Smooth muscle cell (in vitro differentiated cells): ENCODE measurements around the gene MR1. TPM values are rescaled to one million over a fixed set of nuclear protein-coding genes. Genes with fewer than 3 reads are reported as not detected.
"Not testable (repeated sequence)": the region's sequence is repeated elsewhere in the genome, so short reads cannot be mapped to it uniquely, and the experiment has no call there.

Source experiments
- DNase-seq: peaks from one replicate; lab custom pipeline; 2025; ENCODE audit not compliant: unreplicated experiment; lab: John Stamatoyannopoulos, UW
- H2AFZ ChIP-seq: fragments of 200-600 bp; sonication (generic); 2 replicates; pipeline ENCODE4 v1.6.0; 2016; ENCODE audit warnings: antibody characterized with exemption, low read depth, mild to moderate bottlenecking
- H3F3A ChIP-seq: fragments of 200-600 bp; sonication (generic); 2 replicates; pipeline ENCODE4 v1.6.0; 2017; ENCODE audit warnings: antibody characterized with exemption, low read depth
- H3K27ac ChIP-seq: fragments of 200-600 bp; sonication (generic); 2 replicates; pipeline ENCODE4 v1.5.1; 2016; ENCODE audit warnings: low read depth, mild to moderate bottlenecking
- H3K27me3 ChIP-seq: fragments of 200-600 bp; sonication (generic); 2 replicates; pipeline ENCODE4 v1.6.1; 2016; ENCODE audit warnings: low read depth, mild to moderate bottlenecking
- H3K36me3 ChIP-seq: fragments of 200-600 bp; sonication (generic); 2 replicates; pipeline ENCODE4 v1.5.1; 2016; ENCODE audit warnings: low read depth
- H3K4me1 ChIP-seq: fragments of 200-600 bp; sonication (generic); 2 replicates; pipeline ENCODE4 v1.5.1; 2016; ENCODE audit warnings: low read depth
- H3K4me2 ChIP-seq: fragments of 200-600 bp; sonication (generic); 2 replicates; pipeline ENCODE4 v1.6.0; 2016; ENCODE audit warnings: mild to moderate bottlenecking
- H3K4me3 ChIP-seq: fragments of 200-600 bp; sonication (generic); 2 replicates; pipeline ENCODE4 v1.5.1; 2016; ENCODE audit warnings: mild to moderate bottlenecking
- H3K79me2 ChIP-seq: fragments of 200-600 bp; sonication (generic); 2 replicates; pipeline ENCODE4 v1.6.0; 2016; ENCODE audit warnings: low read depth, mild to moderate bottlenecking
- H3K9ac ChIP-seq: fragments of 200-600 bp; sonication (generic); 2 replicates; pipeline ENCODE4 v1.6.0; 2016; ENCODE audit warnings: low read depth
- H3K9me3 ChIP-seq: fragments of 200-600 bp; sonication (generic); replicated peaks from 2 replicates; pipeline ENCODE4 v1.5.1; 2016; ENCODE audit warnings: low read depth
- H4K20me1 ChIP-seq: fragments of 200-600 bp; sonication (generic); 2 replicates; pipeline ENCODE4 v1.6.0; 2016; ENCODE audit warnings: low read depth
- WGBS: methylation state at CpG from one replicate; pipeline ENCODE4 v1.1.7; 2016; ENCODE audit warnings: low lambda C conversion rate; 5-methylcytosine and 5-hydroxymethylcytosine counted together
- polyA plus RNA-seq: library from polyadenylated mRNA; unstranded; fragments of >200 nt; fragmentation: Nextera tagmentation; extraction: Ambion mirVana; gene quantifications from 2 replicates; pipeline ENCODE4 v1.2.1, GENCODE V29; 2016
- total RNA-seq: library from RNA; depleted of rRNA; stranded (reverse); fragments of >200 nt; gene quantifications from 2 replicates; pipeline ENCODE4 v1.2.3, GENCODE V29; 2014
- TF ChIP-seq, protein P1 (sequence below): fragments of 200-600 bp; sonication (generic); IDR thresholded peaks from 2 replicates; pipeline ENCODE4 v1.5.1; 2017; ENCODE audit warnings: borderline replicate concordance, mild to moderate bottlenecking, antibody characterized with exemption; ENCODE audit not compliant: insufficient read depth, poor library complexity, severe bottlenecking

The MR1 gene
- total and polyA plus RNA-seq, 2 experiments from 2014 or later = 0.26 to 2.1 TPM

DNA sequence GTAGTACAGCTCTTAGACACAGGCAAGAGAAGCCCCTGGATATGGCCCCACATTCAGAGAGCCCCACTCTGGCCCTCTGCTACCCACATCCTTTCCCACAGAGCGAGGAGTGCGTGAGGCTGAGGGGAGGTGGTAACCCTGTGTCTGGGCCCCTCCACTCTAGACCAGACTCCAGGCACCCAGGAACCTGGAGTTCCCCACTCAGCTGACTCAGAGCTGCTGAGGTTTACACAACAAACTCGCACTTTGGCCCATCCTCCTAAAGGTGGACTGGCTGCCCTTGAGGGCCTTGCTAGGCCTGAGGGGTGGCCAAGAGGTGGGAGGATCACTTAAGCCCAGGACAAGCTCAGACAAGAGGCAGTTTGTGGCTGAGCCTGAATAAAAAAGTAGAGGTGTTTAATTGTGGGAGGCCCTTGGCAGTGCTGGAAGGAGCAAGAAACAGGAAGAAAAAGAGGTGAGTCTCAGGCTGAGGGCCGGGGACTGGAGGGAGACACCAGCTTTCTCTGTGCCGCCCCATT is 10.7 kb downstream of the MR1 start:
- DNase-seq = no peak
- Histone ChIP-seq H3K27me3 (no peaks in the 10 kb centered on the region), H3K79me2 (no peaks in the 10 kb centered on the region), H3K36me3 (no peaks in the 10 kb centered on the region), H4K20me1 (no peaks in the 10 kb centered on the region), H3K9ac (no peak overlapping the region), H3K4me1 (no peaks in the 10 kb centered on the region), H3F3A (no peaks in the 10 kb centered on the region), H3K4me2 (no peak overlapping the region), H3K4me3 (no peak overlapping the region), H3K27ac (peak overlapping the region; percentile 44), H3K9me3 (no peaks in the 10 kb centered on the region), H2AFZ (no peak overlapping the region)
- TF ChIP-seq, protein P1, sequence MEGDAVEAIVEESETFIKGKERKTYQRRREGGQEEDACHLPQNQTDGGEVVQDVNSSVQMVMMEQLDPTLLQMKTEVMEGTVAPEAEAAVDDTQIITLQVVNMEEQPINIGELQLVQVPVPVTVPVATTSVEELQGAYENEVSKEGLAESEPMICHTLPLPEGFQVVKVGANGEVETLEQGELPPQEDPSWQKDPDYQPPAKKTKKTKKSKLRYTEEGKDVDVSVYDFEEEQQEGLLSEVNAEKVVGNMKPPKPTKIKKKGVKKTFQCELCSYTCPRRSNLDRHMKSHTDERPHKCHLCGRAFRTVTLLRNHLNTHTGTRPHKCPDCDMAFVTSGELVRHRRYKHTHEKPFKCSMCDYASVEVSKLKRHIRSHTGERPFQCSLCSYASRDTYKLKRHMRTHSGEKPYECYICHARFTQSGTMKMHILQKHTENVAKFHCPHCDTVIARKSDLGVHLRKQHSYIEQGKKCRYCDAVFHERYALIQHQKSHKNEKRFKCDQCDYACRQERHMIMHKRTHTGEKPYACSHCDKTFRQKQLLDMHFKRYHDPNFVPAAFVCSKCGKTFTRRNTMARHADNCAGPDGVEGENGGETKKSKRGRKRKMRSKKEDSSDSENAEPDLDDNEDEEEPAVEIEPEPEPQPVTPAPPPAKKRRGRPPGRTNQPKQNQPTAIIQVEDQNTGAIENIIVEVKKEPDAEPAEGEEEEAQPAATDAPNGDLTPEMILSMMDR = no peak
- 75% methylated on average over 5 of the region's 5 CpGs for WGBS

DNA sequence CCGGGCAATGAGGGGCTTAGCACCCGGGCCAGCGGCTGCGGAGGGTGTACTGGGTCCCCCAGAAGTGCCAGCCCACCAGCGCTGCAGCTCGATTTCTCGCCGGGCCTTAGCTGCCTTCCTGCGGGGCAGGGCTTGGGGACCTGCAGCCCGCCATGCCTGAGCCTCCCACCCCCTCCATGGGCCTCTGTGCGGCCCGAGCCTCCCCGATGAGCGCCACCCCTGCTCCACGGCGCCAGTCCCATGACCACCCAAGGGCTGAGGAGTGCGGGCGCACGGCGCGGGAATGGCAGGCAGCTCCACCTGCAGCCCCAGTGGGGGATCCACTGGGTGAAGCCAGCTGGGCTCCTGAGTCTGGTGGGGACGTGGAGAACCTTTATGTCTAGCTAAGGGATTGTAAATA is 12.2 kb downstream of the MR1 start:
- H3F3A ChIP-seq, H3K9ac ChIP-seq, H3K27me3 ChIP-seq, H3K4me3 ChIP-seq, H2AFZ ChIP-seq, H3K27ac ChIP-seq, H3K79me2 ChIP-seq, H3K4me2 ChIP-seq, DNase-seq, H3K9me3 ChIP-seq, H3K36me3 ChIP-seq, H3K4me1 ChIP-seq, H4K20me1 ChIP-seq: not testable (repeated sequence)
- 96% methylated on average over 9 of the region's 22 CpGs for WGBS

DNA sequence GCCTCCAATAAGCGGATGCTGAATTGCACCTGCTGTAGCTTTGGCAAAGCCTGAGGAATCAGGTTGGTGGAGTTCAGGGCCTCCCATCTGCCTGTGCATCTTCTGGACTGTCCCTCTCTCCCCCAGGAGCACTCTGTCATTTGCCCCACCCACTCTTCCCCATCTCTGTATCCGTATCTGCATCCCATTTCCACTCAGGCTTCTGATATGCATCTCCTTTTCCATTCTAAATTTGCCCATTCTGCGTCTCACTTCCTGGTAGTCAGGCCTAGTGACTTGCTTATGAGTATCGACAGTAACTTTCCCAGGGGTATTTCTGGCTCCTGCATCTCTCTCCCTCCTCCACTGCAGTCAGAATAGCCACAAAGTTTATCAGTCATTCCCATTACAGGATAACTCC is 15.6 kb downstream of the MR1 start:
- Histone ChIP-seq H3K4me2 (no peak overlapping the region), H2AFZ (no peak overlapping the region), H3K27me3 (no peaks in the 10 kb centered on the region), H4K20me1 (no peaks in the 10 kb centered on the region), H3K9ac (no peak overlapping the region), H3K9me3 (no peaks in the 10 kb centered on the region), H3K4me1 (no peaks in the 10 kb centered on the region), H3K4me3 (no peak overlapping the region), H3K27ac (no peak overlapping the region), H3K36me3 (no peaks in the 10 kb centered on the region), H3K79me2 (no peaks in the 10 kb centered on the region), H3F3A (no peaks in the 10 kb centered on the region)
- WGBS = 90% methylated on average over 4 of the region's 4 CpGs
- no peak for DNase-seq
- TF ChIP-seq, protein P1 = no peak

DNA sequence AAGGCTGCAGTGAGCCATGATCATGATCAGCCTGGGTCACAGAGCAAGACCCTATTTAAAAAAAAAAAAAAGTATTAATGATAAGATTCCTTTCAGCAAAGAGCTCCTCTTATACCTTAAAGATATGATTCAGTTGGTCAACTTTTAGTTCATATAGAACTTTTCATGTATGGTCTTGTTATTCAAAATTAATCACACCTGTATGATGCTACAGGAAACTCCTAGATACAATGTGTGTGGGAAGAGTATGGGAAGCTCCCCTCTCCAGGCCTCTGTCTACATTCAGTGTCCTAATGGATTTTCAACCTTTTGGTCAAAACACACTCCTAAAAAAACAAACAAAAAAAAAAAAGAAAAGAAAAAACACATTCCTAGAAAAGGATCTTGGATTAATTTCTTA is 17.1 kb downstream of the MR1 start:
- H3K4me2 ChIP-seq = no peak overlapping the region
- H3K36me3 ChIP-seq = no peaks in the 10 kb centered on the region
- no peak overlapping the region for H3K9ac ChIP-seq
- no peaks in the 10 kb centered on the region for H3K27me3 ChIP-seq
- no peaks in the 10 kb centered on the region for H3K79me2 ChIP-seq
- H2AFZ ChIP-seq = no peak overlapping the region
- H3K4me1 ChIP-seq = no peaks in the 10 kb centered on the region
- no peak for DNase-seq
- no peaks in the 10 kb centered on the region for H3K9me3 ChIP-seq
- no peak overlapping the region for H3K4me3 ChIP-seq
- no peaks in the 10 kb centered on the region for H3F3A ChIP-seq
- H3K27ac ChIP-seq = no peak overlapping the region
- TF ChIP-seq, protein P1 = no peak
- H4K20me1 ChIP-seq = no peaks in the 10 kb centered on the region
